AG08395 (cell line): ENCODE data around the gene KCNB1.
"Not testable (repeated sequence)": the region's sequence is repeated elsewhere in the genome, so short reads cannot be mapped to it uniquely, and the experiment has no call there.

Source experiments
- DNase-seq: peaks from one replicate; pipeline ENCODE4 v3.0.0; 2012; ENCODE audit warnings: mixed read lengths, low spot score

Gene KCNB1

GRCh38 chr20:49435639-49436038 lies 46.8 kb downstream of the KCNB1 start:
- DNase-seq, result no peak

GRCh38 chr20:49433333-49433732 lies 49.1 kb downstream of the KCNB1 start:
- no peak for DNase-seq

DNA sequence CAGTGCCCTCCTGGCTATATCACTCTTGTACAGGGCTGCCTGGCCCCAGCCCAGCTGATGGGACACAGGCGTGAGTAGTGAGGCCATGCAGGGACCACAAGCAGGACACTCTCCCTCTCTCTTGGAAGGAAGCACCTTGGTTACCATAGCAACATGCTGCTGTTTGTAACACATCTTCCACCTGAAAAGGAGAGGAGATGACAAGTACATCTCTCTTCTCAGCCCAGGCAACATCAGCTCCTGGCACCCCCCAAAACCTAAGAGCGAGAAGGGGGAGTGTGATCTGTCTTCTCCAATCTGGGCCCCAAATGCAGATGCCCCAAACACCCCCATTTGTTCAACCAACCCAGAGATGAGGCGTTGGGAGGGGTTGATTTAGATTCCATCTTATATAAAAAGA lies 49.9 kb downstream of the KCNB1 start:
- no peak for DNase-seq

DNA sequence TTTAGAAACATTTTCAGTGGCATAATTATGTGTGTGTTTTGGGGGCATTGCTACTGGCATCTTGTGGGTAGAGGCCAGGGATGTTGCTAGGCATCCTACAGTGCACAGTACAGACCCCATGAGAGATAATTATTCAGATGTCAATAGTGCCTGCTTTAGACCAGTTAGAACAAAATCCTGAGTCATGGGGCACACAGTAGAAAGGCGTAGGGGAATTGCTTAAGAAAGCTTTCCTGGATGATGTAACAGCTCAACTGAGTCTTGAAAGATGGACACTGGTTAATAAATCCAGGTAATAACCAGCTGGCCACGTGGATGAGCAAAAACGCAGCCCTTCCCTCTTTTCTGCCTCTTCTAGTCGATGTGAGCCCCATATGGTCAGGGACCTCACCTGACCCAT lies 51.1 kb downstream of the KCNB1 start:
- DNase-seq, result no peak

DNA sequence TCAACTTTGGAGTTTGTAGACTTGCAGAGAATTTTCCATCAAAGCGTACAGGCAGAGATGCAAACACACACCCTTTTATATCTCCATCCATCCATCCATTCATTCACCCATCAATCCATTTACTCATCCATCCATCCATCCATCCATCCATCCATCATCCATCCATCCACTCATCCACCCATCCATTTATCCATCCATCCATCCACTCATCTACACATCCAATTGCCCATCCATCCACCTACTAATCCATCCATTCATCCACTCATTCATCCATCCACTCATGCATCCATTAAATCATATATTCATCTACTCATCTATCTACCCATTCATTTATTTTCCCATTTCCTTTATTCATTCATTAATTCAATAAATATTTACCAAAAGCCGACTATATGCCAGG lies 52.1 kb downstream of the KCNB1 start:
- DNase-seq, result no peak

GRCh38 chr20:49427751-49428518 lies 54.5 kb downstream of the KCNB1 start:
- no peak for DNase-seq

- no peak for DNase-seq
These were observed 55.6 kb downstream of the KCNB1 start for GRCh38 chr20:49426873-49427272.

DNA sequence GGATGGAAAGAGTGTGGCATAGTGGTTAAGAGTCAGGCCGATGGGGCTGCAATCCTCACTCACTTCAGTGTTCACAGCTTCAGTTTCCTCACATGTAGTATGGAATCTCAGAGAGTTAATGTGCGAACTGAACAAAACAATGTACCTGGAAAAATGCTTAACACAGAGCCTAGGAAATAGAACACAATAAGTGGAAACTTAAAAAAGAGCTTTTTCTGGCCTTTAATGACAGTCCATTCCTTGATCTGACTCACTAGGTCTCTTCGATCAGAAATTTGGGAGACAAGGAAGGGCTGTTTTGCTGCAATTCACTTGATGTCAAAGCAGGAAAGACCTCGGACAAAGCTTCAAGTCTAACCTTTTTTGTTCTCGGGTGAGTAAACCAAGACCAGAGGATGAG lies 56.1 kb downstream of the KCNB1 start:
- DNase-seq, result no peak

DNA sequence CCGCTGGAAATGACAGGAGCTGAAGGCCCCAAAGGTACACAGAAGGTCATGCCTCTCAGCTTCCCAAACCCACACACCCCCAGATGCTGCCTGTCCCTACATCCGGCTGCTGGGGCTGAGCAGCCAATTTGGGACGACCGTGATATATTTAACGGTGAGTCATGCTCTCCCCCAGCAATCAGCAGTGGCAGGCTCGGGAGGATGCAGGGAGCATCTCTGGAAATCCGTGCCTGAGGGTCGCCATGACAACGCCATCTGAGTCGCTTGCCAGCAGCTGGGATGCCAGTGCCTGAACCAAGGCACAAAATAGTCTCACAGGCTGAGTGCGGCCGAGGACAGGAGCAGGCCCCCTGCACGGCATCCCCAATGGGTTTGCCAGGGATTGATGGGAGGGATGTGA lies 57.9 kb downstream of the KCNB1 start:
- no peak for DNase-seq

- no peak for DNase-seq
These were observed 60.3 kb downstream of the KCNB1 start for GRCh38 chr20:49422161-49422560.

DNA sequence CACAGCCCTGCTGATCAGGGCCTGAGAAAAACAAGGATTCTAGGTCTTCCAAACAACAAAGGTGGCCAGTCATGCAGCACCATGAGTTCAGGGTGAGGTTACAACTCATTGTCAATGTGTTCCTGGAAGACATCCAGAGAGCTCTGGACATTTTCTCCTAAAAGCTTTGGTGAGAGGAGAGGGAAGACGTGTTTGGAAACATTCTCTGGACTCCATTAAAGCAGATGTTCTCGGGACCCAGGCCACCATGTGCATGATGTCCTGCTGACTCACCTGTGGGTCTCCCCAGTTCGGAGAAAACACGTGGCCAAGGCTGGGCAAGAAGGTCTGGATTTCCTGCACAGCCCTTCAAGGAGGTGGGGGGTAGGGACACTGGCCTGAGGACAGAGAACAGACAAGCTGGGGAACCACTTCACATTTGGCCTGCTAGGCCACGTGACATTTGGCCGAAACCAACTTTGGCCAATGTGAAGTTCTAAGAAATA lies 61.6 kb downstream of the KCNB1 start:
- DNase-seq, result no peak

- DNase-seq, result no peak
These were observed 62.2 kb downstream of the KCNB1 start for GRCh38 chr20:49420292-49420691.

GRCh38 chr20:49419785-49420184 lies 62.7 kb downstream of the KCNB1 start:
- no peak for DNase-seq

DNA sequence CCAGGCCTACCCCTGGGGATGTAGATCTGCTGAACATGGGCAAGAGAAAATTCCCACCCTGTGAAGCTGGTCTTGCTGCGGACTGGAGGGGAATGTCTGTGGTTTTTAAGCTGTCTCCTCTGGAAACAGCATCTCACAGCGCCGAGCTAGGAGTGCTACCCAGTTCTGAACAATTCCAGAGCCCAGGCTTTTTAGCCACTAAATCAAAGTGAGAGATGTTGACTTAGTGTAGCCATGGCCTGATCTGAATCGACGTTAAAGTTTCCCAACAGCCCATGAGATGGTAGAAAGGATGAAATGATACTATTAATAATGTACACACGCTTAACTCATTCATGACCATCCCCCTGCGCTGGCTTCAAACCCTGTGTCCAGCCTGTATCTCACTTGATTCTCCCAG lies 63.7 kb downstream of the KCNB1 start:
- no peak for DNase-seq

DNA sequence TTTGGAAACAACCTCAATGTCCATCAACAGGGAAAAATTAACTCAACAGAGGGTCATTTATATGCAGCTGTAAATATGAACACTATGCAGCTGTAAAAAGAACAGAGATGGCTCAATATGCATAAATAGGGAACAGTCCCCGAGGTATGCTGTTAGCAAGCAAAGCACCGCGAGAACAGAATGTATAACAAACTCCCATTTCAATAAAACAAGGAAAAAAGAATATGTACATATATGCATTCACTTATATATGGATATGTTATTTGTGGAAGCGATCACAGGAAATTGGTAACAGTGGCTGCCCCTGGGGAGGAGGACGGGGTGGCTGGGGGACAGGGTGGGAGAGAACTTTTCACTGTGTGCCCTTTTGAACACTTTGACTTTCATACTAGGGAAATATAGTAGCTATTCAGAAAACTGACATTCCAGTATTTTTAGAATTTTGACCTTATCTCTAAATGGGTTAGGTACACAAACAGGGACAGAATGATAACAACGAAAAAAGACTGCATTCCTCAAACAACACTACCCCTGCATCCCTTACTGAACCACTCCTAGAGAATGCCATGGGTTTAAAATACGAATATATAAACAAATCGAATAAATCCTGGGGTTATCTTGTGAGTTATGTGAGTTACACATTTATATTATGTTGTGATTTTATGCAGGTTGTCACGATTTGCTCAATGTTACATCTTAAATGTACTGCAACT lies 64.5 kb downstream of the KCNB1 start:
- DNase-seq, result no peak

DNA sequence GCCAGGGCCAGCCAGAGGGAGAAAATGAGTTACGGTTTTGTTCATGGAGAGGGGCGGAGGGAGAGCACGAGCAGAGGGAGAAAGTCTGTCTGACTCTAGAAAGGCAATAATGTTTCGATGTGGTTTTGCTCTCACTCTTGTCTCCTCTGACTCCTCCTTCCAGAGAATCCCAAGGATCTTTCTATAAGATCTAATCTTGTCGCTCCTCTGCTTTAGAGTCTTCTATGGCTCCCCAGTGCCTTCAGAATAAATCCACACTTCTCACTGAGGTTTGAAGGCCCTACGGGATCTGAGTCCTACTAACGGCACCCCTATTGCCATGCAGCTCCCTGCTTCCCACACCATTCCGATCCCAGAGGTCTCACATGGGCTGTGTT lies 66.8 kb downstream of the KCNB1 start:
- DNase-seq, result no peak

GRCh38 chr20:49415005-49415667 lies 67.3 kb downstream of the KCNB1 start:
- no peak for DNase-seq

DNA sequence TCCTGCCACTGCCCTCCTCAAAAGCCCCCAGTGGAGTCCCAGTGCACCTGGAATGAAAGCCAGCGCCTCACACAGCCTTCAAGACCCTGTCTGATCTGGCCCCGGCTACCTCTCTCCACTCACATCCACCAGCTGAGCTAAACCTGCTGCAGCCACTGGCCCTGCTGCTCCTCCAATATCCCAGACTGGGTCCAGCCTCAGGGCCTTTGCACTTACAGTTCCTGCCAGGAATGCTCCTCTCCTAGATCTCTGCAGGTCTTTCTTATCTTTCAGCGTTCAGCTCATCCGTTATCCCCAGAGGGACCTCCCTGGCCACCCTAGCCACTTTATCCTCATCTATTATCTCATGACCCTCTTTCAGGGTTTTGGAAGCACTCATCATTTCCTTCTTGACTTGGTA lies 68.8 kb downstream of the KCNB1 start:
- DNase-seq, result no peak

- no peak for DNase-seq
These were observed 69.5 kb downstream of the KCNB1 start for GRCh38 chr20:49412953-49413352.

- no peak for DNase-seq
These were observed 70.2 kb downstream of the KCNB1 start for GRCh38 chr20:49412254-49412653.

- no peak for DNase-seq
These were observed 71.1 kb downstream of the KCNB1 start for GRCh38 chr20:49411221-49411925.

DNA sequence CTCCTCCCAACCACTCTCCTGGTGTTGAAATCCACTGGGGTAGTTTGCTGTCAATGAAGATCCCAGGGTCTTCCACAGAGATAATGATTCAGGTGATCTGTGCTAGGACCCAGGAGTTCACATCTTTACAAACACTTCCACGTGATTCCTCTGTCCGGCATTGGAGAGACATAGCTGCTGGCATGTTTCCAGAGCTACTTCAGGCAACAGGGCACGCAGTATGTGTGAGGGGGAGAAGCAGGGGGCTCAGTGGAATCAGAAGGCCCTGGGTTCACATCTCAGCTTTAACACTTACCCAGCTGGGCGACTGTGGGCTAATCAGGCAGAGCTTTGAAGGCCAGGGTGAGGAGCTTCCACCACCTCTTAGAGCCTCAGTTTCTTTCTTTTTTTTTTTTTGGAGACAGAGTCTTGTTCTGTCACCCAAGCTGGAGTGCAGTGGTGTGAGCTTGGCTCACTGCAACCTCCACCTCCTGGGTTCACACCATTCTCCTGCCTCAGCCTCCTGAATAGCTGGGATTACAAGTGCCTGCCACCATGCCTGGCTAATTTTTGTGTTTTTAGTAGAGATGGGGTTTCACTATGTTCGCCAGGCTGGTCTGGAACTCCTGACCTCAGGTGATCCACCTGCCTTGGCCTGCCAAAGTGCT lies 72.4 kb downstream of the KCNB1 start:
- not testable (repeated sequence) for DNase-seq
